ENCODE results near the gene HEXIM1.

The HEXIM1 gene

GRCh38 chr17:45130681-45131615 lies 17.3 kb upstream of the HEXIM1 start:
- DNase-seq: no peak

GRCh38 chr17:45131616-45132319 lies 16.5 kb upstream of the HEXIM1 start:
- peak; percentile 38 for DNase-seq

GRCh38 chr17:45132320-45132571 lies 16.0 kb upstream of the HEXIM1 start, which contains the start of gene PLCD3:
TSS of gene PLCD3 (minus strand) at chr17:45132515. CDS start at chr17:45132410, 105 bp downstream.
- no peak for DNase-seq

- DNase-seq: peak; percentile 72
These were observed 15.5 kb upstream of the HEXIM1 start for GRCh38 chr17:45132572-45133463.

- peak; percentile 97 for DNase-seq
These were observed 12.9 kb upstream of the HEXIM1 start, which contains the start of gene ACBD4 for GRCh38 chr17:45135192-45135977. TSS of gene ACBD4 (plus strand) at chr17:45135687. CDS start at chr17:45136145, 458 bp downstream.

- DNase-seq: no peak
These were observed 12.1 kb upstream of the HEXIM1 start for GRCh38 chr17:45135978-45136791.

- DNase-seq: no peak
These were observed 11.3 kb upstream of the HEXIM1 start for GRCh38 chr17:45136846-45137560.

GRCh38 chr17:45137561-45138305 lies 10.5 kb upstream of the HEXIM1 start:
- DNase-seq: no peak

- no peak for DNase-seq
These were observed 9.3 kb upstream of the HEXIM1 start for GRCh38 chr17:45138911-45139532.

- DNase-seq: no peak
These were observed 8.7 kb upstream of the HEXIM1 start for GRCh38 chr17:45139533-45139920.

- DNase-seq: no peak
These were observed 5.1 kb upstream of the HEXIM1 start for GRCh38 chr17:45143094-45143670.

GRCh38 chr17:45143767-45144198 lies 4.5 kb upstream of the HEXIM1 start:
- peak; percentile 91 for DNase-seq

- no peak for DNase-seq
These were observed 3.9 kb upstream of the HEXIM1 start for GRCh38 chr17:45144199-45145034.

- DNase-seq: no peak
These were observed 3.3 kb upstream of the HEXIM1 start for GRCh38 chr17:45145035-45145389.

- no peak for DNase-seq
These were observed 2.1 kb upstream of the HEXIM1 start for GRCh38 chr17:45146166-45146565.

- DNase-seq: no peak
These were observed 1.7 kb upstream of the HEXIM1 start for GRCh38 chr17:45146592-45146889.

- peak; percentile 68 for DNase-seq
These were observed 1.2 kb upstream of the HEXIM1 start for GRCh38 chr17:45146890-45147580.
